Progenitor cell of endocrine pancreas (in vitro differentiated cells): ENCODE data around the gene FSIP2. TPM values are rescaled to one million over a fixed set of nuclear protein-coding genes. Genes with fewer than 3 reads are reported as not detected.

Source experiments
- DNase-seq: peaks from one replicate; pipeline ENCODE4 v3.0.0; 2021; ENCODE audit warnings: low spot score; ENCODE audit not compliant: unreplicated experiment
- H3K27ac Mint-ChIP-seq: 2 replicates; pipeline ENCODE4 v1.8.0; 2021; ENCODE audit warnings: mild to moderate bottlenecking, moderate library complexity, mixed read lengths
- H3K27me3 Mint-ChIP-seq: 2 replicates; pipeline ENCODE4 v1.8.0; 2021; ENCODE audit warnings: mixed read lengths
- H3K36me3 Mint-ChIP-seq: 2 replicates; pipeline ENCODE4 v1.8.0; 2022; ENCODE audit warnings: mixed read lengths; ENCODE audit not compliant: insufficient read depth
- H3K4me1 Mint-ChIP-seq: 2 replicates; pipeline ENCODE4 v1.8.0; 2021; ENCODE audit warnings: low read depth, mixed read lengths
- H3K4me3 Mint-ChIP-seq: 2 replicates; pipeline ENCODE4 v1.8.0; 2021; ENCODE audit warnings: low read depth, mild to moderate bottlenecking, moderate library complexity, mixed read lengths
- H3K9me3 Mint-ChIP-seq: 2 replicates; pipeline ENCODE4 v1.8.0; 2021; ENCODE audit warnings: low read depth, mixed read lengths
- CTCF ChIP-seq: fragments of 200-600 bp; sonication (generic); IDR thresholded peaks from one replicate; pipeline ENCODE4 v1.5.0; 2021; ENCODE audit warnings: antibody characterized with exemption, mild to moderate bottlenecking; ENCODE audit not compliant: unreplicated experiment
- long read RNA-seq: library from polyadenylated mRNA; unstranded; transcript quantifications from one replicate; pipeline ENCODE4 v2.0.0, GENCODE V29; 2020
- total RNA-seq: library from RNA; stranded (reverse); gene quantifications from 2 replicates; pipeline ENCODE4 v1.2.1, GENCODE V29; 2021

Gene FSIP2
- 19.4 and 26.8 TPM in 2 replicates for total RNA-seq
- long read RNA-seq, partial matches to known transcripts, result 9 of 43 reads
- long read RNA-seq, other reads (novel, unspliced or antisense), result 34 of 43 reads

DNA sequence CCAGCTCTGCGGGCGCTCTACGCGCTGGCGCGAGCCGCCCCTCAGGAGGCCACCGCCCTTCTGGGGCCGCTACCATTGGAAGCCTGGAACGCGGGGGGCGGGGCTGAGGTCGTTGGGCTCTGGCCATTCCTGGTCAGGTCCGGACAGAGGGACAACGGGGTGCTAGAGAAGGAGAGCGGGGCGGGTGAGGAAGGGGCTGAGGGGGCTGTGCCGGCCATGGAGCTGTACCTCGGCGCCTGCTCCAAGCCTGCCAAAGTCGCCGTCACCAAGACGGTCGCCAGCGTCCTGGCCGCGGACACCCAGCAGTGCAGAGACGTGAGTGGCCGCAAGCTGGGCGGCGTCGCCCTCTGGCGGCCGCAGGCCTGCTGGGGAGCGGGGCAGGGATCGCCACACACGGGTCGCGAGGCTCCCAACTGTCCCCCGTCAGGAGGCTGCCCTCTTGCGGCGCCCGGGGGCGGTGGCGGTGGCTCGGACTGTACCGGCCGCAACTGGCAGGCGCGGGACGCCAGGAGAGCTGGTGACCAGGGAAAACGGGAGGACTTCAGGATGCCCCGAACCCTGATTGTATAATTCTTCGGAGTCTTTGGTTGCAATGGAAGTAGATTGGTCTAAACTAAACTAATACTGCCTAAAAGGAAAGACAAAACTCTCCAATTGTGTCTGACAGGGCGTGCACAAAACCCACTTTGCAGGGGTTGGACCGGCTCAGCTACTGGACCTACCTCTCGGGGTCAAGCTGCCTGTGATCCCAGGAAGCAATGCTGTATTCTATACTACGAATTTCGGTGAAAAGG lies at the start of gene FSIP2:
Gene FSIP2 (plus strand): TSS at position 126 of the 794 bp plus-strand sequence. CDS start 91 bp downstream, at position 217.
- Mint-ChIP-seq H3K4me3 (peak within 1 kb of the TSS; percentile 78), H3K4me1 (no peaks in the 10 kb centered on the region), H3K36me3 (peaks cover 4% of the 10 kb centered on the region), H3K27ac (no peak within 1 kb of the TSS), H3K27me3 (peaks cover 11% of the 10 kb centered on the region), H3K9me3 (no peaks in the 10 kb centered on the region)
- peak; percentile 100 for TF ChIP-seq CTCF
- peak; percentile 95 for DNase-seq

DNA sequence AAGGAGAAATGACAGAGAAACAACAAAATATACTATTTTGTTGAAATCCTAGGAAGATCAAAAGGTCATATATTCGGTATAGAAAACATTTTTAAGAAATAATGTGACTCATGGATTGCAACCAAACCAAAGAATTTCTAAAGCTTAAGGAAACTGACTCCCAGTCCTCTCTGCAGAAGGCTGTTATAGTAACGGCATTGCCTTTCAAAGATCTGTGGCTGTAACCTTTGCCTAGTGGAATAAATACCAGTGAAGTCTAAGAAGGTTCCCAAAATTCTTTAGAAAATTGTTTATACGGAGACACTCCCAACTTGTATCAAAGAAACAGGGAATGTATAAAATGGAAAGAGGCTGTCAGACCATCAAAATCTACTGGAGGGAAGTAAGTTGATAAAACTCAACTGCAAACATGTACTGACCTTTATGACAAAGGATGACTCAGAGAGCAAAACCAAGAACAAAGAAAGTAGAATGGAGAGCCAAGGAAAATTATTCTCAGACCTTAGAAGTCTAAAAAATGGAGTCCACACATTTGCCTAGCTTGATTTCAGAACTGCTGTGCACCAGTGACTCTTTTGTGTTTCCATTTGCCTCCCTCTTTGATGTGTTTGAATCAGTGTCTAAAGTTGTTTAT lies 48.6 kb upstream of the FSIP2 start:
- Mint-ChIP-seq H3K36me3 (peaks cover 3% of the 10 kb centered on the region), H3K4me1 (peaks cover 3% of the 10 kb centered on the region), H3K27ac (peak overlapping the region; percentile 35), H3K9me3 (peaks cover 8% of the 10 kb centered on the region), H3K4me3 (no peak overlapping the region), H3K27me3 (no peaks in the 10 kb centered on the region)
- DNase-seq, result no peak
- no peak for TF ChIP-seq CTCF

DNA sequence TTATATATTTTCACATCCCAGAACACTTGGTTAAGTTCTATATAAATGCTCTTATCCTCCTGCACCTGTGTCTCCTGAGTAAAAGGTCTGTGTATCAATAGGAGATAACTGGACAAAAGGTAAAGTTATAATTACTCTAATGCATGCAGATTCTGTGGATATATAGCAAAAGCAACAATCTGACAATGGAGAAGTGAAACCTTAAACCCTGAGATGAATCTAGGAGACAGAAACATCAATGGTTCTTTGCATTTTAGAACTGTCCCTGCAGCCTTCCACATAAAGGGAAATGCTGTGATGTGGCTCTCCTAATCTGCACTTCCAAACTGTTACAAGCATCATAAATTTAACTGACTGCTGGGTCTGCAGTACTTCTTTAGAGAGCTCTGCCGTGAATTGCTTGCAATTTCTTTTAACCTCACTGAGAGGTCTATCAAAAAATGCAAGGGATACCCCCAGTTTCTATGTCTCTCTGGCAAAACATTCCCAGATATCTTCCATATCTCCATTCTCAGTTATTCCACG lies 42.8 kb upstream of the FSIP2 start:
- H3K9me3 Mint-ChIP-seq, result no peaks in the 10 kb centered on the region
- H3K27ac Mint-ChIP-seq, result no peak overlapping the region
- no peaks in the 10 kb centered on the region for H3K4me1 Mint-ChIP-seq
- H3K36me3 Mint-ChIP-seq, result no peaks in the 10 kb centered on the region
- no peak for TF ChIP-seq CTCF
- H3K27me3 Mint-ChIP-seq, result no peaks in the 10 kb centered on the region
- no peak for DNase-seq
- no peak overlapping the region for H3K4me3 Mint-ChIP-seq

GRCh38 chr2:185700883-185701282 lies 37.7 kb upstream of the FSIP2 start:
- peaks cover 1% of the 10 kb centered on the region for H3K4me1 Mint-ChIP-seq
- no peak overlapping the region for H3K27ac Mint-ChIP-seq
- no peaks in the 10 kb centered on the region for H3K9me3 Mint-ChIP-seq
- H3K27me3 Mint-ChIP-seq, result no peaks in the 10 kb centered on the region
- no peak for DNase-seq
- no peaks in the 10 kb centered on the region for H3K36me3 Mint-ChIP-seq
- no peak for TF ChIP-seq CTCF
- no peak overlapping the region for H3K4me3 Mint-ChIP-seq

DNA sequence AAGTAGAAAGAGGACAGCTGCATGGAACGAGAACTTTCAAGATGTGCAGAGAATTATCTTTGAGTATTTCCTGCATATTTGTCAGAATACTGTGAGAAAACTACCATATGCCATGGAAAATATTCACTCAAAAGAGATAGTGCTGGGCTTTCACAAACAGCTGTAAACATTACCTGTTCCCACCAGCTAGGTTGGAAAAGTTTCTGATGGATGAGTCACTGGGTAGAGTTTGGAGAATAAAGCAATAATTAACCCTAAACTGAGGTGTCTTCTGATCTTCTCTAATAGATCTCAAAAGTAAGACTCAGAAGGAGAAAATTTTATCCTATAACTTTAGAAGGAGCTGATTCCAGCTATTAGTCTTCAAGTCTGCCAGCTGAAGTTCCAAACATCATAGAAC lies 3.9 kb upstream of the FSIP2 start:
- Mint-ChIP-seq H3K36me3 (no peaks in the 10 kb centered on the region), H3K4me3 (no peak overlapping the region), H3K4me1 (no peaks in the 10 kb centered on the region), H3K9me3 (no peaks in the 10 kb centered on the region), H3K27ac (no peak overlapping the region), H3K27me3 (peaks cover 11% of the 10 kb centered on the region)
- no peak for TF ChIP-seq CTCF
- DNase-seq, result no peak
